CD4-positive, alpha-beta T cell treated with Interleukin-17A for 1 hour (primary cell): ENCODE data around the gene EAPP.
"Not testable (repeated sequence)": the region's sequence is repeated elsewhere in the genome, so short reads cannot be mapped to it uniquely, and the experiment has no call there.

Experiments
- DNase-seq: peaks from one replicate; pipeline ENCODE4 v3.0.0-alpha.2; 2020

The EAPP gene

GRCh38 chr14:34478261-34478660 is 61.2 kb downstream of the EAPP start:
- no peak for DNase-seq

GRCh38 chr14:34476036-34476435 is 63.5 kb downstream of the EAPP start:
- DNase-seq = not testable (repeated sequence)

GRCh38 chr14:34475163-34475562 is 64.3 kb downstream of the EAPP start:
- DNase-seq = no peak

GRCh38 chr14:34474187-34474679 is 65.3 kb downstream of the EAPP start:
- DNase-seq = no peak

- no peak for DNase-seq
Observed at GRCh38 chr14:34472706-34473279, 66.7 kb downstream of the EAPP start.

GRCh38 chr14:34470319-34470718 is 69.2 kb downstream of the EAPP start:
- no peak for DNase-seq

- DNase-seq = no peak
Observed at GRCh38 chr14:34466691-34467090, 72.8 kb downstream of the EAPP start.
